Endothelial cell of umbilical vein (primary cell): ENCODE data around the gene CHEK2. TPM values are rescaled to one million over a fixed set of nuclear protein-coding genes. Genes with fewer than 3 reads are reported as not detected.

Experiments
- BruUV-seq: library from RNA; stranded (reverse); fragments of 400-500 nt; replicated peaks from 2 replicates; lab custom pipeline; 2021; lab: Mats Ljungman, UMichigan
- CTCF ChIA-PET: fragments of 300-600, 350-600 bp; sonication (Branson Sonifier 250); formaldehyde crosslinking; loops from one replicate; lab custom pipeline; 2021; ENCODE audit warnings: antibody characterized with exemption, inconsistent platforms; lab: Charles Lee
- POLR2A ChIA-PET: fragments of 300-600, 350-600 bp; sonication (Branson Sonifier 250); formaldehyde crosslinking; loops from one replicate; lab custom pipeline; 2021; ENCODE audit warnings: antibody characterized with exemption, inconsistent platforms; lab: Charles Lee
- DNase-seq: peaks from one replicate; pipeline ENCODE4 v3.0.0-alpha.2; 2011; ENCODE audit warnings: low read depth, low spot score
- FAIRE-seq: peaks from 2 replicates; lab custom pipeline; 2011; peaks lifted over from hg19 to GRCh38; lab: Jason Lieb, UNC
- H2AFZ ChIP-seq: 2 replicates; pipeline ENCODE4 v1.6.0; 2012; ENCODE audit warnings: low read depth, low read length, control low read depth, inconsistent platforms
- H3K27ac ChIP-seq: 2 replicates; pipeline ENCODE4 v1.5.1; 2011; ENCODE audit warnings: low read depth, mild to moderate bottlenecking, control low read depth, low read length, moderate library complexity; ENCODE audit not compliant: insufficient read depth
- H3K27me3 ChIP-seq, 2 experiments: 2 replicates each; pipeline versions ENCODE4 v1.6.0 to v1.6.1; 2011; ENCODE audit warnings: low read length in 2 of 2, mixed read lengths in 1 of 2; ENCODE audit not compliant: control insufficient read depth in 2 of 2, insufficient read depth in 2 of 2
- H3K36me3 ChIP-seq, 2 experiments: 2 replicates in 1 of 2; 3 replicates in 1 of 2; pipeline ENCODE4 v1.5.1; 2011; ENCODE audit warnings: low read length in 2 of 2, mild to moderate bottlenecking in 1 of 2, moderate library complexity in 1 of 2; ENCODE audit not compliant: control insufficient read depth in 2 of 2, insufficient read depth in 2 of 2; ENCODE audit errors: extremely low read depth in 1 of 2
- H3K4me1 ChIP-seq: 3 replicates; pipeline ENCODE4 v1.5.1; 2011; ENCODE audit warnings: mild to moderate bottlenecking, low read length; ENCODE audit not compliant: control insufficient read depth, insufficient read depth; ENCODE audit errors: extremely low read depth
- H3K4me2 ChIP-seq: 2 replicates; pipeline ENCODE4 v1.6.1; 2011; ENCODE audit warnings: low read length, control low read depth, mixed read lengths; ENCODE audit not compliant: insufficient read depth
- H3K4me3 ChIP-seq, 3 experiments: fragments of 200-600 bp in 1 of 3; sonication (generic), shearing (Covaris generic) in 1 of 3; replicated peaks in 1 of 3; 2 replicates each; pipeline ENCODE4 v1.5.1; 2011 to 2016; ENCODE audit warnings: control low read depth in 3 of 3, low read length in 3 of 3, mild to moderate bottlenecking in 2 of 3, inconsistent platforms in 1 of 3, low read depth in 1 of 3, moderate library complexity in 1 of 3; ENCODE audit not compliant: insufficient read depth in 1 of 3
- H3K79me2 ChIP-seq: 2 replicates; pipeline ENCODE4 v1.6.0; 2012; ENCODE audit warnings: low read length, inconsistent platforms; ENCODE audit not compliant: control insufficient read depth, insufficient read depth
- H3K9ac ChIP-seq: replicated peaks from 2 replicates; pipeline ENCODE3; 2011; ENCODE audit warnings: low read length, control low read depth; ENCODE audit not compliant: insufficient read depth; ENCODE audit errors: extremely low read depth
- H3K9me1 ChIP-seq: replicated peaks from 3 replicates; pipeline ENCODE4 v1.6.0; 2011; ENCODE audit warnings: mild to moderate bottlenecking, low read length; ENCODE audit not compliant: control insufficient read depth, insufficient read depth; ENCODE audit errors: extremely low read depth
- H3K9me3 ChIP-seq: replicated peaks from 2 replicates; pipeline ENCODE4 v1.5.1; 2012; ENCODE audit warnings: low read length, inconsistent platforms; ENCODE audit not compliant: control insufficient read depth, insufficient read depth
- H4K20me1 ChIP-seq: replicated peaks from 2 replicates; pipeline ENCODE3; 2011; ENCODE audit warnings: mild to moderate bottlenecking, low read length; ENCODE audit not compliant: control insufficient read depth, insufficient read depth; ENCODE audit errors: extremely low read depth
- EZH2 ChIP-seq: IDR thresholded peaks from 2 replicates; pipeline ENCODE4 v1.6.1; 2012; ENCODE audit warnings: borderline replicate concordance, low read depth, mild to moderate bottlenecking, moderate library complexity, low read length, inconsistent platforms; ENCODE audit not compliant: severe bottlenecking
- FOS ChIP-seq: IDR thresholded peaks from 2 replicates; pipeline ENCODE4 v1.6.1; 2011; ENCODE audit warnings: mild to moderate bottlenecking, low read length, moderate library complexity, borderline replicate concordance; ENCODE audit not compliant: insufficient read depth
- GATA2 ChIP-seq: IDR thresholded peaks from 2 replicates; pipeline ENCODE4 v1.7.0; 2011; ENCODE audit warnings: low read depth, mild to moderate bottlenecking, moderate library complexity, mixed read lengths, low read length; ENCODE audit not compliant: insufficient read length, insufficient read depth
- JUN ChIP-seq: IDR thresholded peaks from 2 replicates; pipeline ENCODE4 v1.6.1; 2011; ENCODE audit warnings: borderline replicate concordance, low read depth; ENCODE audit not compliant: insufficient read length, insufficient read depth
- MAX ChIP-seq: IDR thresholded peaks from 2 replicates; pipeline ENCODE4 v1.6.1; 2011; ENCODE audit not compliant: insufficient read depth, insufficient read length
- MYC ChIP-seq: IDR thresholded peaks from one replicate; pipeline ENCODE4 v1.6.1; 2011; ENCODE audit warnings: mild to moderate bottlenecking, low read depth, low read length
- POLR2A ChIP-seq: IDR thresholded peaks from 2 replicates; pipeline ENCODE4 v1.6.1; 2012; ENCODE audit warnings: low read depth, mild to moderate bottlenecking, control low read depth, low read length
- POLR2AphosphoS5 ChIP-seq: IDR thresholded peaks from 2 replicates; pipeline ENCODE4 v1.6.1; 2012; ENCODE audit warnings: low read depth, mild to moderate bottlenecking, control low read depth, low read length, moderate library complexity; ENCODE audit not compliant: insufficient read depth
- dilution Hi-C: fragments of 300-500 bp; cut with MboI; formaldehyde crosslinking; loops from one replicate; pipeline ENCODE4 v1.15.0; 2019; ENCODE audit warnings: low sequenced_read_pairs; ENCODE audit not compliant: extremely low pct_ligation_motif_present
- intact Hi-C: fragments of 100-400 bp; cut with micrococcal nuclease; formaldehyde crosslinking; loops from one replicate; pipeline ENCODE4 v1.10.0; 2022
- polyA plus RNA-seq, 4 experiments: library from polyadenylated mRNA; depleted of rRNA in 3 of 4; stranded (reverse) in 3 of 4; unstranded in 1 of 4; fragments of >200 nt; gene quantifications; 2 replicates each; pipeline versions ENCODE4 v1.2.1 to v1.2.3, GENCODE V29; 2011 to 2012; ENCODE audit warnings: missing spikeins in 1 of 4
- total RNA-seq: library from RNA; stranded (reverse); gene quantifications from 2 replicates; pipeline ENCODE4 v1.2.3, GENCODE V29; 2021
- TF ChIP-seq, protein P1 (sequence below), 2 donors: IDR thresholded peaks; 1 replicate in 1 of 2; 2 replicates in 1 of 2; pipeline ENCODE4 v1.5.1; 2011; ENCODE audit warnings: low read length in 2 of 2, mild to moderate bottlenecking in 2 of 2, moderate library complexity in 2 of 2, control low read depth in 1 of 2, inconsistent platforms in 1 of 2, low read depth in 1 of 2; ENCODE audit not compliant: insufficient read depth in 1 of 2; ENCODE audit errors: extremely low read depth in 1 of 2

Gene CHEK2
- total and polyA plus RNA-seq, 2 donors (not counting 3 experiments of a cell fraction or from before 2014, with no cell fraction given) = 24.6 to 24.9 TPM

DNA sequence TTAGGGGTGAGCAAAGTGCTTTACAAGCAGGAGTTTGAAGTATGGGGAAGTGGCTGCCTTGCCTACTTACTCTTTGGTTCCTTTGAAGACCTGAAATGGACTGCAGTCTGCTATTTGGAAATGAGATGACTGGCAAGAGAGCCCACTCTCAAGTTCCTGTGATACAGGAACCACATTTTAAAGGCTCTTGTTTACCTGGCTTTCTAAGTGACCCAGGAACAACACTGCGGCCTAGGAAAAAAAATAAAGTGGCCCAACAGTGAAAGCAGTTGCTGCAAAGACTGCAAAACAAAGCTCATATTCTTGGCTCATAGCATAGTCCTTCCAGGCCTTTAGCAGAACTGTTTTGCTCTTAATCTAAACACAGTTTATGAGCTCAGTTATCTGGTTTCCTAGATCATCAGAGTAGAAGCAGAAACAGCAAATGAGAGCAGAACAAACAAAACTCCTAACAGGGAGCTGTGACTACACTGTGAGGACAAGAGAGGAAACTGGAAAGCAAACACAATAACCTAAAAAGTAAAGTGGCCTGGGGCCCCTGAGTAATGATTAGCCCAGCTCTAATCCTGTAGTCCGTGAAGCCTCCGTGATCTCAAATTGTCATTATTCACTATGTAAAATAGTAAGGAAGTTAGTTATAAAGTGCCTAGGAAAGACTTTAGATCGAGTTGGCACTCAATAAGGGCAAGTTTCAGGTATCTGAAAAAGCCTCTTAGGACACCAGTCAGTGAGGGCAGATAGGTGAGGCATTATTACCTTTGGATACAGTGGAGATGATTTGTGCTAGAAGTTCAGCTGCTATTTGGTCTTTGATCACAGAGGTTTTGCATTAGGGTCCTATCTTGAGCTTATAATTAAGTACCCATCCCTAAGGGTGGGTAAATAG, 42.4 kb upstream of the CHEK2 start:
- intact Hi-C loops (no loop called here), dilution Hi-C loops (no loop called here)
- FAIRE-seq (no peak), DNase-seq (peak; percentile 55)
- H4K20me1 ChIP-seq = no peaks in the 10 kb centered on the region
- H3K9ac ChIP-seq = no peak overlapping the region
- no peak overlapping the region for H3K4me3 ChIP-seq
- POLR2A ChIA-PET = no interaction called here
- H3K27me3 ChIP-seq = no peaks in the 10 kb centered on the region
- TF ChIP-seq GATA2 (no peak), POLR2AphosphoS5 (no peak), MAX (no peak), FOS (no peak), MYC (no peak), POLR2A (no peak), JUN (no peak), EZH2 (no peak)
- TF ChIP-seq, protein P1, sequence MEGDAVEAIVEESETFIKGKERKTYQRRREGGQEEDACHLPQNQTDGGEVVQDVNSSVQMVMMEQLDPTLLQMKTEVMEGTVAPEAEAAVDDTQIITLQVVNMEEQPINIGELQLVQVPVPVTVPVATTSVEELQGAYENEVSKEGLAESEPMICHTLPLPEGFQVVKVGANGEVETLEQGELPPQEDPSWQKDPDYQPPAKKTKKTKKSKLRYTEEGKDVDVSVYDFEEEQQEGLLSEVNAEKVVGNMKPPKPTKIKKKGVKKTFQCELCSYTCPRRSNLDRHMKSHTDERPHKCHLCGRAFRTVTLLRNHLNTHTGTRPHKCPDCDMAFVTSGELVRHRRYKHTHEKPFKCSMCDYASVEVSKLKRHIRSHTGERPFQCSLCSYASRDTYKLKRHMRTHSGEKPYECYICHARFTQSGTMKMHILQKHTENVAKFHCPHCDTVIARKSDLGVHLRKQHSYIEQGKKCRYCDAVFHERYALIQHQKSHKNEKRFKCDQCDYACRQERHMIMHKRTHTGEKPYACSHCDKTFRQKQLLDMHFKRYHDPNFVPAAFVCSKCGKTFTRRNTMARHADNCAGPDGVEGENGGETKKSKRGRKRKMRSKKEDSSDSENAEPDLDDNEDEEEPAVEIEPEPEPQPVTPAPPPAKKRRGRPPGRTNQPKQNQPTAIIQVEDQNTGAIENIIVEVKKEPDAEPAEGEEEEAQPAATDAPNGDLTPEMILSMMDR (IDR thresholded peaks at IDR 0.05; ENCODE audit: extremely low read depth in 1 of 2, insufficient read depth in 1 of 2, low read depth in 1 of 2, low read length in 2 of 2) = no peak
- H2AFZ ChIP-seq = no peak overlapping the region
- H3K9me1 ChIP-seq = no peaks in the 10 kb centered on the region
- no peak overlapping the region for H3K4me2 ChIP-seq
- H3K79me2 ChIP-seq = peaks cover 13% of the 10 kb centered on the region
- CTCF ChIA-PET = interaction anchor here (0.9 to 3.7 kb wide), 4 partner anchors 45 to 257 kb away, joined by 3 to 25 read pairs (median 6); no protein-coding TSS in a partner anchor
- peaks cover 22 to 26% of the 10 kb centered on the region in 2 experiments for H3K36me3 ChIP-seq
- H3K27ac ChIP-seq = no peak overlapping the region
- no peaks in the 10 kb centered on the region for H3K9me3 ChIP-seq
- no TSS peak for BruUV-seq
- no peaks in the 10 kb centered on the region for H3K4me1 ChIP-seq
